ENCODE measurements around the gene PRC1. TPM values are rescaled to one million over a fixed set of nuclear protein-coding genes. Genes with fewer than 3 reads are reported as not detected.
A peak's percentile ranks its signal among the peaks of the same experiment; 100 is the strongest.

PRC1 gene
- total RNA-seq, 3 donors from 2014 or later (not counting 1 experiment from before 2014, with no cell fraction given) = 18.9 to 25.1 (median 23.3) TPM

- H3K27ac Mint-ChIP-seq = no peak overlapping the region
- no peaks in the 10 kb centered on the region for H3K27me3 Mint-ChIP-seq (ENCODE audit: low read depth in 2 of 2)
- DNase-seq (no peak), ATAC-seq (no peak)
- intact Hi-C loops (cut with micrococcal nuclease) = no loop called here
- no peak for TF ChIP-seq CTCF (IDR thresholded peaks at IDR 0.05)
- 96% methylated on average over 6 of the region's 6 CpGs for WGBS (ENCODE audit: insufficient coverage)
- Histone ChIP-seq H3K4me3 (ENCODE audit: low read length) (no peak overlapping the region), H3K4me1 (ENCODE audit: control insufficient read depth, insufficient read depth, low read length) (peaks cover 16% of the 10 kb centered on the region), H3K27me3 (ENCODE audit: control insufficient read depth, insufficient read depth, low read length) (no peaks in the 10 kb centered on the region), H3K36me3 (ENCODE audit: control insufficient read depth, insufficient read depth, low read length) (no peaks in the 10 kb centered on the region), H3K27ac (ENCODE audit: low read length) (no peak overlapping the region), H3K9me3 (ENCODE audit: control insufficient read depth, insufficient read depth, low read length) (no peaks in the 10 kb centered on the region)
- H3K4me3 Mint-ChIP-seq = peak overlapping the region; percentile 1
- H3K9me3 Mint-ChIP-seq = no peaks in the 10 kb centered on the region
- H3K4me1 Mint-ChIP-seq = peaks cover 19 to 21% of the 10 kb centered on the region in 2 donors
- no peaks in the 10 kb centered on the region for H3K36me3 Mint-ChIP-seq
These were observed 2.6 kb downstream of the PRC1 start for GRCh38 chr15:90991587-90992285.

GRCh38 chr15:90990446-90990845 lies 3.9 kb downstream of the PRC1 start:
- Mint-ChIP-seq H3K9me3 (no peaks in the 10 kb centered on the region), H3K27me3 (ENCODE audit: low read depth in 2 of 2) (no peaks in the 10 kb centered on the region), H3K4me1 (peaks cover 18 to 19% of the 10 kb centered on the region in 2 donors), H3K36me3 (no peaks in the 10 kb centered on the region), H3K4me3 (no peak overlapping the region), H3K27ac (no peak overlapping the region)
- no peak overlapping the region for H3K4me3 ChIP-seq (ENCODE audit: low read length)
- peaks cover 16% of the 10 kb centered on the region for H3K4me1 ChIP-seq (ENCODE audit: control insufficient read depth, insufficient read depth, low read length)
- intact Hi-C loops (cut with micrococcal nuclease) = no loop called here
- no peak overlapping the region for H3K27ac ChIP-seq (ENCODE audit: low read length)
- WGBS (ENCODE audit: insufficient coverage) = 100% methylated on average over 4 of the region's 4 CpGs
- ATAC-seq (no peak), DNase-seq (no peak)
- H3K9me3 ChIP-seq (ENCODE audit: control insufficient read depth, insufficient read depth, low read length) = no peaks in the 10 kb centered on the region
- H3K36me3 ChIP-seq (ENCODE audit: control insufficient read depth, insufficient read depth, low read length) = no peaks in the 10 kb centered on the region
- no peak for TF ChIP-seq CTCF (IDR thresholded peaks at IDR 0.05)
- no peaks in the 10 kb centered on the region for H3K27me3 ChIP-seq (ENCODE audit: control insufficient read depth, insufficient read depth, low read length)

GRCh38 chr15:90989040-90989768 lies 5.1 kb downstream of the PRC1 start:
- intact Hi-C loops (cut with micrococcal nuclease) = no loop called here
- H3K36me3 Mint-ChIP-seq = no peaks in the 10 kb centered on the region
- H3K4me3 ChIP-seq (ENCODE audit: low read length) = no peak overlapping the region
- ATAC-seq (no peak), DNase-seq (no peak)
- H3K9me3 ChIP-seq (ENCODE audit: control insufficient read depth, insufficient read depth, low read length) = no peaks in the 10 kb centered on the region
- H3K4me1 Mint-ChIP-seq = peaks cover 7 to 9% of the 10 kb centered on the region in 2 donors
- no peaks in the 10 kb centered on the region for H3K36me3 ChIP-seq (ENCODE audit: control insufficient read depth, insufficient read depth, low read length)
- no peaks in the 10 kb centered on the region for H3K9me3 Mint-ChIP-seq
- 84% methylated on average over 7 of the region's 7 CpGs for WGBS (ENCODE audit: insufficient coverage)
- H3K27me3 Mint-ChIP-seq (ENCODE audit: low read depth in 2 of 2) = no peaks in the 10 kb centered on the region
- H3K4me1 ChIP-seq (ENCODE audit: control insufficient read depth, insufficient read depth, low read length) = peaks cover 14% of the 10 kb centered on the region
- no peak for TF ChIP-seq CTCF (IDR thresholded peaks at IDR 0.05)
- H3K27ac ChIP-seq (ENCODE audit: low read length) = no peak overlapping the region
- no peak overlapping the region for H3K4me3 Mint-ChIP-seq
- H3K27ac Mint-ChIP-seq = no peak overlapping the region
- no peaks in the 10 kb centered on the region for H3K27me3 ChIP-seq (ENCODE audit: control insufficient read depth, insufficient read depth, low read length)

Measured in natural killer cell (primary cell).